HepG2 (cell line): ENCODE data around the gene SNAPIN. TPM values are rescaled to one million over a fixed set of nuclear protein-coding genes. Genes with fewer than 3 reads are reported as not detected.
A peak's percentile ranks its signal among the peaks of the same experiment; 100 is the strongest.

ENCODE experiments used
- CBX1 ChIP-seq: IDR thresholded peaks from one replicate; pipeline ENCODE4 v1.6.1; 2016; ENCODE audit warnings: antibody characterized with exemption, low read depth
- CBX2 ChIP-seq, 2 experiments: fragments of 200-600 bp in 1 of 2; sonication (generic); formaldehyde crosslinking in 1 of 2; IDR thresholded peaks; 2 replicates each; pipeline versions ENCODE4 v1.7.0 to v1.8.1; 2018 to 2022; ENCODE audit warnings: low read depth in 2 of 2, low read length in 1 of 2, mild to moderate bottlenecking in 1 of 2, missing genetic modification reagents in 1 of 2
- FOXM1 ChIP-seq: sonication (generic); formaldehyde crosslinking; IDR thresholded peaks from 2 replicates; pipeline ENCODE4 v1.5.0; 2020; ENCODE audit warnings: missing genetic modification reagents
- HNF4A ChIP-seq: sonication (generic); formaldehyde crosslinking; IDR thresholded peaks from 2 replicates; pipeline ENCODE4 v1.4.0; 2020; ENCODE audit warnings: missing genetic modification reagents
- KMT2A ChIP-seq: sonication (generic); formaldehyde crosslinking; IDR thresholded peaks from 2 replicates; pipeline ENCODE4 v1.4.0; 2020; ENCODE audit warnings: missing genetic modification reagents
- MIER3 ChIP-seq: IDR thresholded peaks from 2 replicates; pipeline ENCODE4 v1.6.1; 2016; ENCODE audit warnings: missing compliant biosample characterization, borderline replicate concordance
- MTF2 ChIP-seq: sonication (generic); formaldehyde crosslinking; IDR thresholded peaks from 2 replicates; pipeline ENCODE4 v1.5.0; 2020; ENCODE audit warnings: missing genetic modification reagents, borderline replicate concordance
- NR2F2 ChIP-seq: IDR thresholded peaks from 2 replicates; pipeline ENCODE4 v1.6.1; 2012; ENCODE audit warnings: low read depth, inconsistent platforms, borderline replicate concordance
- PAWR ChIP-seq: sonication (generic); formaldehyde crosslinking; IDR thresholded peaks from 2 replicates; pipeline ENCODE4 v1.4.0; 2020; ENCODE audit warnings: missing genetic modification reagents, mild to moderate bottlenecking, borderline replicate concordance
- PHF21A ChIP-seq: sonication (generic); formaldehyde crosslinking; IDR thresholded peaks from 2 replicates; pipeline ENCODE4 v1.5.0; 2020; ENCODE audit warnings: mild to moderate bottlenecking, missing genetic modification reagents
- PPARG ChIP-seq: conservative IDR thresholded peaks from 2 replicates; pipeline ENCODE4 v1.6.1; 2016; ENCODE audit warnings: missing biosample characterization, missing genetic modification reagents
- RAD21 ChIP-seq: fragments of 450-650 bp; formaldehyde crosslinking; IDR thresholded peaks from 2 replicates; pipeline ENCODE4 v1.5.0; 2020; ENCODE audit warnings: mild to moderate bottlenecking
- RBM22 ChIP-seq: fragments of 200-400 bp; formaldehyde crosslinking; optimal IDR thresholded peaks from 2 replicates; pipeline ENCODE3; 2017; ENCODE audit warnings: mild to moderate bottlenecking, low read length, moderate library complexity
- SIN3B ChIP-seq: fragments of 150-350 bp; IDR thresholded peaks from 2 replicates; pipeline ENCODE4 v1.6.1; 2014; ENCODE audit warnings: low read length
- SNAPC2 ChIP-seq: sonication (generic); formaldehyde crosslinking; IDR thresholded peaks from 2 replicates; pipeline ENCODE4 v1.8.1; 2022; ENCODE audit warnings: mild to moderate bottlenecking, missing genetic modification reagents
- TEAD2 ChIP-seq: sonication (generic); formaldehyde crosslinking; IDR thresholded peaks from 2 replicates; pipeline ENCODE4 v1.9.0; 2021; ENCODE audit warnings: missing genetic modification reagents
- XBP1 ChIP-seq: sonication (generic); formaldehyde crosslinking; IDR thresholded peaks from 2 replicates; pipeline ENCODE4 v1.5.0; 2020; ENCODE audit warnings: missing genetic modification reagents
- YEATS2 ChIP-seq: sonication (generic); formaldehyde crosslinking; IDR thresholded peaks from 2 replicates; pipeline ENCODE4 v1.4.0; 2020; ENCODE audit warnings: missing genetic modification reagents, borderline replicate concordance
- ZBTB42 ChIP-seq: sonication (generic); formaldehyde crosslinking; IDR thresholded peaks from 2 replicates; pipeline ENCODE4 v1.5.0; 2020; ENCODE audit warnings: mild to moderate bottlenecking, missing genetic modification reagents
- ZFP1 ChIP-seq: IDR thresholded peaks from 2 replicates; pipeline ENCODE4 v1.6.1; 2016
- ZKSCAN1 ChIP-seq: fragments of 150-350 bp; IDR thresholded peaks from 2 replicates; pipeline ENCODE4 v1.6.1; 2014; ENCODE audit warnings: low read length
- ZMYM2 ChIP-seq: sonication (generic); formaldehyde crosslinking; IDR thresholded peaks from 2 replicates; pipeline ENCODE4 v1.8.0; 2022; ENCODE audit warnings: mild to moderate bottlenecking, missing genetic modification reagents
- ZNF10 ChIP-seq: sonication (generic); formaldehyde crosslinking; IDR thresholded peaks from 2 replicates; pipeline ENCODE4 v1.4.0; 2020; ENCODE audit warnings: mild to moderate bottlenecking, low read depth, missing genetic modification reagents, borderline replicate concordance
- ZNF317 ChIP-seq: sonication (generic); formaldehyde crosslinking; IDR thresholded peaks from 2 replicates; pipeline ENCODE4 v1.5.0; 2020; ENCODE audit warnings: mild to moderate bottlenecking, missing genetic modification reagents
- ZNF337 ChIP-seq: sonication (generic); formaldehyde crosslinking; IDR thresholded peaks from 2 replicates; pipeline ENCODE4 v1.5.1; 2020; ENCODE audit warnings: missing genetic modification reagents, low read depth, mild to moderate bottlenecking, borderline replicate concordance
- ZNF354B ChIP-seq: sonication (generic); formaldehyde crosslinking; IDR thresholded peaks from 2 replicates; pipeline ENCODE4 v1.8.0; 2022; ENCODE audit warnings: mild to moderate bottlenecking, missing genetic modification reagents
- ZNF501 ChIP-seq: sonication (generic); formaldehyde crosslinking; IDR thresholded peaks from 2 replicates; pipeline ENCODE4 v1.5.1; 2020; ENCODE audit warnings: mild to moderate bottlenecking, moderate library complexity, missing genetic modification reagents
- ZNF678 ChIP-seq: sonication (generic); formaldehyde crosslinking; IDR thresholded peaks from 2 replicates; pipeline ENCODE4 v1.4.0; 2020; ENCODE audit warnings: mild to moderate bottlenecking, missing genetic modification reagents
- ZSCAN9 ChIP-seq: IDR thresholded peaks from 2 replicates; pipeline ENCODE4 v1.6.1; 2016; ENCODE audit warnings: borderline replicate concordance
- polyA plus RNA-seq, 8 experiments: library from polyadenylated mRNA; depleted of rRNA in 3 of 8; stranded (reverse) in 7 of 8; unstranded in 1 of 8; fragments of >200 nt; fragmentation: Illumina TruSeq in 4 of 8; extraction: Trizol in 4 of 8; gene quantifications; 2 replicates each; pipeline versions ENCODE4 v1.2.1 to v1.2.3, GENCODE V29; 2011 to 2016; ENCODE audit warnings: low read depth in 4 of 8, missing spikeins in 1 of 8, mixed read lengths in 1 of 8; ENCODE audit not compliant: insufficient read depth in 1 of 8
- total RNA-seq, 5 experiments: library from RNA; depleted of rRNA; stranded (reverse); fragments of >200 nt; fragmentation: Illumina TruSeq; extraction: Trizol; gene quantifications; 2 replicates each; pipeline ENCODE4 v1.2.3, GENCODE V29; 2016; ENCODE audit warnings: low read depth in 1 of 5
- TF ChIP-seq, protein P1 (sequence below): sonication (generic); formaldehyde crosslinking; IDR thresholded peaks from 2 replicates; pipeline ENCODE4 v1.8.1; 2022; ENCODE audit warnings: mild to moderate bottlenecking, missing genetic modification reagents
- TF ChIP-seq, protein P2 (sequence below): IDR thresholded peaks from 2 replicates; pipeline ENCODE4 v1.6.1; 2016; ENCODE audit warnings: missing compliant biosample characterization, missing genetic modification reagents, borderline replicate concordance
- TF ChIP-seq, protein P3 (sequence below): sonication (generic); formaldehyde crosslinking; IDR thresholded peaks from 2 replicates; pipeline ENCODE4 v1.9.0; 2021; ENCODE audit warnings: missing genetic modification reagents, mild to moderate bottlenecking, borderline replicate concordance

Gene SNAPIN
- total and polyA plus RNA-seq, 2 of the 13 experiments (the other 11 are each of a cell fraction or from before 2014, with no cell fraction given) = 23.9 to 25.7 TPM

DNA sequence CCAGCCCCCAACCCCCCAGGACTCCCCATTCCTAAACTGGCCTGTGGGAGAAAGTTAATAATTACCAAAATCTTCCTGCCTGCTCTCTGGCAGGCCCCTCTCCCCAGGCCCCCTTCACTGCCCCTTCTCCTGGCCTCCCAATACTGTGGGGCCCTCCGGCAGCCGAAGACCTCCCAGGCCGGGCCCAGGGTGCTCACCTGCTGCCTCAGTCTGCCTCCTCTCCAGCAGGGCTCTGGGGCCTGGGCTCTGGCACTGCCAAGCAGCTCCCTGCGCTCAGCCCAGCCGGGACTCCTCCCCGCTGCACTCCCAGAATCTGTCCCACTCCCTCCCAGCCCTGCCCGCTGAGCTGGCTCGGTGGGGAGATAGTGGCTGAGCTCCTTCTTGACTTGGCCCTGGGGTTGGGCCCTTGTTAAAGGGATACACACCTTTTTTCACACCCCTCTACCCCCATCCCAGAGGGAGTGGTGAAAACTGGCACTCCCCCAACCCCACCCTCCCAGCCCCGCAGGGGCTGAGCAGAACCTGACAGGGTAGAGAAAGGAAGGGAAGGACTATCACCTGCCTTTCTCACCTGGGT lies 45.7 kb upstream of the SNAPIN start, which contains the start of gene S100A16 (continued):
- TF ChIP-seq PHF21A (CRISPR knock-in tag) (peak; percentile 70; the same call in 1 of the 2 replicates), ZMYM2 (CRISPR knock-in tag) (no peak), CBX2 (IDR thresholded peaks at IDR 0.05; ENCODE audit: low read depth, low read length) (no peak), CBX2 (CRISPR knock-in tag; IDR thresholded peaks at IDR 0.05; ENCODE audit: low read depth) (no peak), ZNF501 (CRISPR knock-in tag) (peak; percentile 59; the same call in 1 of the 2 replicates), ZNF678 (0 out of 2 replicates have a peak, but pooled peaks have one; percentile 67), ZNF10 (CRISPR knock-in tag) (no peak), ZKSCAN1 (no peak), ZBTB42 (CRISPR knock-in tag) (no peak), RBM22 (no peak), FOXM1 (CRISPR knock-in tag) (no peak), YEATS2 (CRISPR knock-in tag) (no peak), ZNF337 (no peak), ZNF354B (CRISPR knock-in tag) (no peak), ZFP1 (no peak), XBP1 (no peak), HNF4A (CRISPR knock-in tag) (0 out of 2 replicates have a peak, but pooled peaks have one; percentile 12), SIN3B (no peak), SNAPC2 (CRISPR knock-in tag) (no peak), ZSCAN9 (CRISPR knock-in tag) (no peak), PPARG (CRISPR knock-in tag) (no peak), MTF2 (no peak), RAD21 (CRISPR knock-in tag) (no peak), CBX1 (no peak), TEAD2 (CRISPR knock-in tag) (no peak), ZNF317 (no peak), KMT2A (CRISPR knock-in tag) (no peak), PAWR (CRISPR knock-in tag) (no peak), NR2F2 (no peak), MIER3 (no peak)
- TF ChIP-seq, protein P1, sequence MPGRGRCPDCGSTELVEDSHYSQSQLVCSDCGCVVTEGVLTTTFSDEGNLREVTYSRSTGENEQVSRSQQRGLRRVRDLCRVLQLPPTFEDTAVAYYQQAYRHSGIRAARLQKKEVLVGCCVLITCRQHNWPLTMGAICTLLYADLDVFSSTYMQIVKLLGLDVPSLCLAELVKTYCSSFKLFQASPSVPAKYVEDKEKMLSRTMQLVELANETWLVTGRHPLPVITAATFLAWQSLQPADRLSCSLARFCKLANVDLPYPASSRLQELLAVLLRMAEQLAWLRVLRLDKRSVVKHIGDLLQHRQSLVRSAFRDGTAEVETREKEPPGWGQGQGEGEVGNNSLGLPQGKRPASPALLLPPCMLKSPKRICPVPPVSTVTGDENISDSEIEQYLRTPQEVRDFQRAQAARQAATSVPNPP (CRISPR knock-in tag) = no peak
- TF ChIP-seq, protein P2, sequence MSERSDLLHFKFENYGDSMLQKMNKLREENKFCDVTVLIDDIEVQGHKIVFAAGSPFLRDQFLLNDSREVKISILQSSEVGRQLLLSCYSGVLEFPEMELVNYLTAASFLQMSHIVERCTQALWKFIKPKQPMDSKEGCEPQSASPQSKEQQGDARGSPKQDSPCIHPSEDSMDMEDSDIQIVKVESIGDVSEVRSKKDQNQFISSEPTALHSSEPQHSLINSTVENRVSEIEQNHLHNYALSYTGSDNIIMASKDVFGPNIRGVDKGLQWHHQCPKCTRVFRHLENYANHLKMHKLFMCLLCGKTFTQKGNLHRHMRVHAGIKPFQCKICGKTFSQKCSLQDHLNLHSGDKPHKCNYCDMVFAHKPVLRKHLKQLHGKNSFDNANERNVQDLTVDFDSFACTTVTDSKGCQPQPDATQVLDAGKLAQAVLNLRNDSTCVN = no peak
- TF ChIP-seq, protein P3, sequence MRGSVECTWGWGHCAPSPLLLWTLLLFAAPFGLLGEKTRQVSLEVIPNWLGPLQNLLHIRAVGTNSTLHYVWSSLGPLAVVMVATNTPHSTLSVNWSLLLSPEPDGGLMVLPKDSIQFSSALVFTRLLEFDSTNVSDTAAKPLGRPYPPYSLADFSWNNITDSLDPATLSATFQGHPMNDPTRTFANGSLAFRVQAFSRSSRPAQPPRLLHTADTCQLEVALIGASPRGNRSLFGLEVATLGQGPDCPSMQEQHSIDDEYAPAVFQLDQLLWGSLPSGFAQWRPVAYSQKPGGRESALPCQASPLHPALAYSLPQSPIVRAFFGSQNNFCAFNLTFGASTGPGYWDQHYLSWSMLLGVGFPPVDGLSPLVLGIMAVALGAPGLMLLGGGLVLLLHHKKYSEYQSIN (CRISPR knock-in tag) = no peak
